CD14-positive monocyte (primary cell): ENCODE data around the gene CYB561D2. TPM values are rescaled to one million over a fixed set of nuclear protein-coding genes. Genes with fewer than 3 reads are reported as not detected.

Experiments used
- DNase-seq, 3 donors: peaks; one replicate each; pipeline ENCODE4 v3.0.0-alpha.2; 2011 to 2022
- H2AFZ ChIP-seq: 2 replicates; pipeline ENCODE4 v1.6.0; 2012; ENCODE audit warnings: mild to moderate bottlenecking, low read depth, low read length, inconsistent platforms; ENCODE audit not compliant: insufficient read depth, poor library complexity, severe bottlenecking
- H3K27ac ChIP-seq, 2 donors: 1 replicate in 1 of 2; 2 replicates in 1 of 2; pipeline ENCODE4 v1.5.1; 2012 to 2013; ENCODE audit warnings: low read length in 2 of 2, control low read depth in 1 of 2, inconsistent platforms in 1 of 2, low read depth in 1 of 2, mild to moderate bottlenecking in 1 of 2
- H3K27me3 ChIP-seq, 2 donors: one replicate each; pipeline versions ENCODE4 v1.6.0 to v1.6.1; 2011 to 2013; ENCODE audit warnings: low read length in 2 of 2; ENCODE audit not compliant: control insufficient read depth in 2 of 2, insufficient read depth in 2 of 2
- H3K36me3 ChIP-seq, 2 donors: replicated peaks in 1 of 2; 1 replicate in 1 of 2; 2 replicates in 1 of 2; pipeline versions ENCODE4 v1.5.1 to v1.6.1; 2012 to 2013; ENCODE audit warnings: low read length in 2 of 2, control low read depth in 1 of 2, inconsistent platforms in 1 of 2, mild to moderate bottlenecking in 1 of 2; ENCODE audit not compliant: insufficient read depth in 2 of 2, control insufficient read depth in 1 of 2
- H3K4me1 ChIP-seq, 2 donors: 1 replicate in 1 of 2; 2 replicates in 1 of 2; pipeline versions ENCODE4 v1.5.1 to v1.6.1; 2012 to 2013; ENCODE audit warnings: low read length in 2 of 2, control low read depth in 1 of 2, inconsistent platforms in 1 of 2, mild to moderate bottlenecking in 1 of 2, moderate library complexity in 1 of 2; ENCODE audit not compliant: insufficient read depth in 2 of 2, control insufficient read depth in 1 of 2
- H3K4me2 ChIP-seq: replicated peaks from 2 replicates; pipeline ENCODE3; 2012; ENCODE audit warnings: low read length, moderate library complexity, mild to moderate bottlenecking; ENCODE audit not compliant: poor library complexity, severe bottlenecking; ENCODE audit errors: extremely low read depth
- H3K4me3 ChIP-seq, 3 experiments: fragments of 200-600 bp in 1 of 3; sonication (generic) in 1 of 3; replicated peaks in 1 of 3; 1 replicate in 2 of 3; 2 replicates in 1 of 3; pipeline ENCODE4 v1.5.1; 2011 to 2013; ENCODE audit warnings: low read length in 3 of 3, mild to moderate bottlenecking in 3 of 3, control low read depth in 2 of 3, low read depth in 2 of 3, inconsistent platforms in 1 of 3, moderate library complexity in 1 of 3
- H3K79me2 ChIP-seq: 2 replicates; pipeline ENCODE4 v1.6.0; 2012; ENCODE audit warnings: mild to moderate bottlenecking, control low read depth, inconsistent platforms, low read length, moderate library complexity; ENCODE audit not compliant: insufficient read depth
- H3K9ac ChIP-seq: 2 replicates; pipeline ENCODE4 v1.6.0; 2017; ENCODE audit warnings: low read length, mild to moderate bottlenecking; ENCODE audit not compliant: insufficient read depth, poor library complexity, severe bottlenecking
- H3K9me3 ChIP-seq, 2 donors: replicated peaks in 1 of 2; 1 replicate in 1 of 2; 2 replicates in 1 of 2; pipeline versions ENCODE4 v1.5.1 to v1.6.1; 2012 to 2013; ENCODE audit warnings: low read length in 2 of 2, control low read depth in 1 of 2; ENCODE audit not compliant: control insufficient read depth in 1 of 2, insufficient read depth in 1 of 2
- H4K20me1 ChIP-seq: 2 replicates; pipeline ENCODE4 v1.6.0; 2012; ENCODE audit warnings: mild to moderate bottlenecking, low read length, control low read depth, moderate library complexity; ENCODE audit not compliant: insufficient read depth
- H3K27ac Mint-ChIP-seq, 7 donors: one replicate each; pipeline ENCODE4 v1.8.0; 2020; ENCODE audit warnings: mild to moderate bottlenecking in 7 of 7, mixed read lengths in 7 of 7, moderate library complexity in 6 of 7, inconsistent platforms in 2 of 7
- H3K27me3 Mint-ChIP-seq, 3 donors: one replicate each; pipeline ENCODE4 v1.8.0; 2021 to 2022; ENCODE audit warnings: low read depth in 3 of 3, mild to moderate bottlenecking in 3 of 3, mixed read lengths in 3 of 3, moderate library complexity in 3 of 3, inconsistent platforms in 1 of 3
- H3K36me3 Mint-ChIP-seq, 2 donors: one replicate each; pipeline ENCODE4 v1.8.0; 2020; ENCODE audit warnings: mixed read lengths in 2 of 2, inconsistent platforms in 1 of 2, mild to moderate bottlenecking in 1 of 2
- H3K4me1 Mint-ChIP-seq: one replicate; pipeline ENCODE4 v1.8.0; 2020; ENCODE audit warnings: mild to moderate bottlenecking, mixed read lengths
- H3K4me3 Mint-ChIP-seq, 2 donors: one replicate each; pipeline ENCODE4 v1.8.0; 2020; ENCODE audit warnings: mild to moderate bottlenecking in 2 of 2, mixed read lengths in 2 of 2, moderate library complexity in 1 of 2
- H3K9me3 Mint-ChIP-seq, 7 donors: one replicate each; pipeline ENCODE4 v1.8.0; 2020 to 2022; ENCODE audit warnings: mixed read lengths in 7 of 7, mild to moderate bottlenecking in 6 of 7, moderate library complexity in 6 of 7, inconsistent platforms in 2 of 7
- CTCF ChIP-seq: fragments of 200-600 bp; IDR thresholded peaks from one replicate; pipeline ENCODE4 v1.8.0; 2022; ENCODE audit warnings: antibody characterized with exemption, mild to moderate bottlenecking
- WGBS: methylation state at CpG from one replicate; pipeline ENCODE4 v1.1.5; 2013; ENCODE audit warnings: missing lambda C conversion rate; ENCODE audit not compliant: insufficient coverage; 5-methylcytosine and 5-hydroxymethylcytosine counted together
- intact Hi-C, 2 donors: fragments of 100-400 bp; cut with micrococcal nuclease; formaldehyde crosslinking; loops; one replicate each; pipeline versions ENCODE4 v1.15.0 to v1.15.1; 2023
- polyA plus RNA-seq, 3 donors: library from polyadenylated mRNA; depleted of rRNA in 1 of 3; unstranded in 2 of 3; stranded (reverse) in 1 of 3; fragments of 300-500 nt in 2 of 3; fragments of >200 nt in 1 of 3; fragmentation: Illumina TruSeq in 2 of 3; gene quantifications; 1 replicate in 2 of 3; 2 replicates in 1 of 3; pipeline ENCODE4 v1.2.3, GENCODE V29; 2012 to 2021

CYB561D2 gene
- polyA plus RNA-seq, 3 donors: 78.9 to 94.0 (median 82.5) TPM

GRCh38 chr3:50370594-50370993 lies 19.9 kb downstream of the CYB561D2 start:
- no peak overlapping the region for H3K9ac ChIP-seq
- H3K4me2 ChIP-seq: no peak overlapping the region
- TF ChIP-seq CTCF: no peak
- H4K20me1 ChIP-seq: no peaks in the 10 kb centered on the region
- no peaks in the 10 kb centered on the region for H3K79me2 ChIP-seq
- no peak overlapping the region for H2AFZ ChIP-seq
- H3K4me1 ChIP-seq: peaks cover 1 to 2% of the 10 kb centered on the region in 2 donors
- peaks cover 2% of the 10 kb centered on the region for H3K4me1 Mint-ChIP-seq
- peaks cover 0 to 5% of the 10 kb centered on the region in 2 donors for H3K27me3 ChIP-seq
- H3K36me3 Mint-ChIP-seq: no peaks in the 10 kb centered on the region
- H3K4me3 ChIP-seq: no peak overlapping the region
- H3K27ac Mint-ChIP-seq: no peak overlapping the region
- no peak for DNase-seq
- no peaks in the 10 kb centered on the region for H3K9me3 Mint-ChIP-seq
- peaks cover 10 to 17% (median 15%) of the 10 kb centered on the region in 3 donors for H3K27me3 Mint-ChIP-seq
- no peak overlapping the region for H3K4me3 Mint-ChIP-seq
- intact Hi-C loops: no loop called here
- no peak overlapping the region for H3K27ac ChIP-seq
- no peaks in the 10 kb centered on the region for H3K36me3 ChIP-seq
- WGBS: 79% methylated on average over 4 of the region's 14 CpGs
- no peaks in the 10 kb centered on the region for H3K9me3 ChIP-seq

GRCh38 chr3:50371133-50371685 lies 20.5 kb downstream of the CYB561D2 start:
- Mint-ChIP-seq H3K4me3 (no peak overlapping the region), H3K27me3 (peaks cover 5 to 12% (median 8%) of the 10 kb centered on the region in 3 donors), H3K36me3 (no peaks in the 10 kb centered on the region), H3K9me3 (no peaks in the 10 kb centered on the region), H3K27ac (no peak overlapping the region), H3K4me1 (no peaks in the 10 kb centered on the region)
- Histone ChIP-seq H3K9me3 (no peaks in the 10 kb centered on the region), H3K27ac (no peak overlapping the region), H3K4me1 (no peaks in the 10 kb centered on the region), H3K4me2 (no peak overlapping the region), H3K79me2 (no peaks in the 10 kb centered on the region), H3K27me3 (no peaks in the 10 kb centered on the region), H3K36me3 (no peaks in the 10 kb centered on the region), H3K4me3 (no peak overlapping the region), H4K20me1 (no peaks in the 10 kb centered on the region), H3K9ac (no peak overlapping the region), H2AFZ (no peak overlapping the region)
- no peak for TF ChIP-seq CTCF
- 88% methylated on average over 3 of the region's 3 CpGs for WGBS
- no peak for DNase-seq
- intact Hi-C loops: no loop called here
